Gastroesophageal sphincter (tissue), 4 donors: ENCODE data around the gene GLI3. TPM values are rescaled to one million over a fixed set of nuclear protein-coding genes. Genes with fewer than 3 reads are reported as not detected.

Source experiments
- ATAC-seq: fragments of 150-250 bp; one replicate; pipeline ENCODE4 v1.9.1; 2016; ENCODE audit warnings: mild to moderate bottlenecking, moderate library complexity
- H3K27ac ChIP-seq, 4 donors: fragments of 200-600 bp; sonication (generic) in 3 of 4; 1 replicate in 3 of 4; 2 replicates in 1 of 4; pipeline ENCODE4 v1.5.1; 2016 to 2019
- H3K27me3 ChIP-seq: fragments of 200-600 bp; sonication (generic); one replicate; pipeline ENCODE4 v1.5.1; 2019
- H3K36me3 ChIP-seq, 2 donors: fragments of 200-600 bp; sonication (generic); one replicate each; pipeline ENCODE4 v1.5.1; 2019; ENCODE audit warnings: control low read depth in 1 of 2
- H3K4me1 ChIP-seq, 3 donors: fragments of 200-600 bp; sonication (generic); 1 replicate in 2 of 3; 2 replicates in 1 of 3; pipeline ENCODE4 v1.5.1; 2016 to 2019; ENCODE audit warnings: control low read depth in 2 of 3
- H3K4me3 ChIP-seq, 2 donors: fragments of 200-600 bp; sonication (generic); one replicate each; pipeline ENCODE4 v1.5.1; 2019; ENCODE audit warnings: mild to moderate bottlenecking in 1 of 2, moderate library complexity in 1 of 2
- H3K9me3 ChIP-seq, 3 donors: fragments of 200-600 bp; sonication (generic); one replicate each; pipeline ENCODE4 v1.5.1; 2017 to 2019; ENCODE audit warnings: control low read depth in 2 of 3
- CTCF ChIP-seq, 4 experiments: fragments of 200-600 bp in 2 of 4; fragments of 450-650 bp in 2 of 4; sonication (generic) in 1 of 4; IDR thresholded peaks; one replicate each; pipeline ENCODE4 v1.5.1; 2017 to 2019; ENCODE audit warnings: antibody characterized with exemption in 4 of 4, mild to moderate bottlenecking in 2 of 4, moderate library complexity in 2 of 4
- EP300 ChIP-seq: sonication (generic); formaldehyde crosslinking; IDR thresholded peaks from one replicate; pipeline ENCODE4 v1.6.1; 2017; ENCODE audit warnings: antibody characterized with exemption, mild to moderate bottlenecking
- POLR2A ChIP-seq, 2 donors: fragments of 450-650 bp; IDR thresholded peaks; one replicate each; pipeline ENCODE4 v1.6.1; 2017; ENCODE audit warnings: antibody characterized with exemption in 2 of 2, mild to moderate bottlenecking in 2 of 2, moderate library complexity in 1 of 2
- POLR2AphosphoS5 ChIP-seq: sonication (generic); formaldehyde crosslinking; IDR thresholded peaks from one replicate; pipeline ENCODE4 v1.6.1; 2017; ENCODE audit warnings: antibody characterized with exemption
- WGBS, 2 donors: methylation state at CpG; one replicate each; pipeline ENCODE4 v1.1.5; 2018; ENCODE audit warnings: low coverage in 1 of 2; 5-methylcytosine and 5-hydroxymethylcytosine counted together
- total RNA-seq, 4 donors: library from RNA; depleted of rRNA; stranded (reverse); fragments of >200 nt; gene quantifications; one replicate each; pipeline ENCODE4 v1.1.0, GENCODE V29; 2016

The GLI3 gene
- total RNA-seq, 4 donors from 2014 or later: 7.3 to 18.2 (median 12.6) TPM

- TF ChIP-seq EP300 (no peak), POLR2AphosphoS5 (no peak), POLR2A (IDR thresholded peaks at IDR 0.05) (no peak), CTCF (IDR thresholded peaks at IDR 0.05) (no peak)
- Histone ChIP-seq H3K27ac (no peak overlapping the region), H3K4me3 (no peak overlapping the region), H3K9me3 (peaks cover 0 to 7% (median 3%) of the 10 kb centered on the region in 3 donors), H3K27me3 (no peaks in the 10 kb centered on the region), H3K4me1 (no peaks in the 10 kb centered on the region), H3K36me3 (peaks cover 0 to 52% of the 10 kb centered on the region in 2 donors)
- no peak for ATAC-seq
- 78 to 84% methylated on average over 3 of the region's 3 CpGs for WGBS, 2 donors
Measured at GRCh38 chr7:42012313-42012712, 224.7 kb downstream of the GLI3 start.

GRCh38 chr7:42011846-42012245 is 225.2 kb downstream of the GLI3 start:
- Histone ChIP-seq H3K27me3 (no peaks in the 10 kb centered on the region), H3K4me3 (no peak overlapping the region), H3K4me1 (no peaks in the 10 kb centered on the region), H3K27ac (no peak overlapping the region), H3K9me3 (peaks cover 0 to 7% (median 3%) of the 10 kb centered on the region in 3 donors), H3K36me3 (peaks cover 0 to 52% of the 10 kb centered on the region in 2 donors)
- no peak for TF ChIP-seq POLR2A (IDR thresholded peaks at IDR 0.05)
- TF ChIP-seq POLR2AphosphoS5: no peak
- no peak for TF ChIP-seq EP300
- TF ChIP-seq CTCF (IDR thresholded peaks at IDR 0.05): no peak
- WGBS, 2 donors: 82 to 87% methylated on average over 5 to 9 of the region's 10 CpGs
- no peak for ATAC-seq

- Histone ChIP-seq H3K4me3 (no peak overlapping the region), H3K9me3 (peaks cover 0 to 7% (median 3%) of the 10 kb centered on the region in 3 donors), H3K4me1 (no peaks in the 10 kb centered on the region), H3K36me3 (peaks cover 0 to 45% of the 10 kb centered on the region in 2 donors), H3K27me3 (no peaks in the 10 kb centered on the region), H3K27ac (no peak overlapping the region)
- TF ChIP-seq CTCF (IDR thresholded peaks at IDR 0.05) (no peak), EP300 (no peak), POLR2AphosphoS5 (no peak), POLR2A (IDR thresholded peaks at IDR 0.05) (no peak)
- no peak for ATAC-seq
Measured at GRCh38 chr7:42010751-42011150, 226.3 kb downstream of the GLI3 start.

GRCh38 chr7:42006801-42007513 is 230.1 kb downstream of the GLI3 start:
- 74 to 100% methylated on average over 1 to 3 of the region's 3 CpGs for WGBS, 2 donors
- H3K27me3 ChIP-seq: no peaks in the 10 kb centered on the region
- no peak for ATAC-seq
- no peak for TF ChIP-seq CTCF (IDR thresholded peaks at IDR 0.05)
- TF ChIP-seq POLR2A (IDR thresholded peaks at IDR 0.05): no peak
- TF ChIP-seq EP300: no peak
- no peak for TF ChIP-seq POLR2AphosphoS5
- H3K4me3 ChIP-seq: no peak overlapping the region
- no peaks in the 10 kb centered on the region for H3K9me3 ChIP-seq
- no peaks in the 10 kb centered on the region for H3K4me1 ChIP-seq
- peaks cover 0 to 38% of the 10 kb centered on the region in 2 donors for H3K36me3 ChIP-seq
- no peak overlapping the region for H3K27ac ChIP-seq

GRCh38 chr7:42002654-42003053 is 234.4 kb downstream of the GLI3 start:
- no peak for TF ChIP-seq POLR2AphosphoS5
- TF ChIP-seq POLR2A (IDR thresholded peaks at IDR 0.05): no peak
- TF ChIP-seq CTCF (IDR thresholded peaks at IDR 0.05): no peak
- no peak for TF ChIP-seq EP300
- no peak overlapping the region for H3K4me3 ChIP-seq
- H3K27ac ChIP-seq: no peak overlapping the region
- 46 to 63% methylated on average over 1 to 2 of the region's 2 CpGs for WGBS, 2 donors
- H3K27me3 ChIP-seq: no peaks in the 10 kb centered on the region
- no peaks in the 10 kb centered on the region for H3K9me3 ChIP-seq
- peaks cover 0 to 2% (median 0%) of the 10 kb centered on the region in 3 donors for H3K4me1 ChIP-seq
- peaks cover 0 to 16% of the 10 kb centered on the region in 2 donors for H3K36me3 ChIP-seq
- no peak for ATAC-seq
